ENCODE data around the gene UBN2.
"Not testable (repeated sequence)": the region's sequence is repeated elsewhere in the genome, so short reads cannot be mapped to it uniquely, and the experiment has no call there.

The UBN2 gene

GRCh38 chr7:139299296-139299695, 68.3 kb downstream of the UBN2 start:
- no peak for DNase-seq

DNA sequence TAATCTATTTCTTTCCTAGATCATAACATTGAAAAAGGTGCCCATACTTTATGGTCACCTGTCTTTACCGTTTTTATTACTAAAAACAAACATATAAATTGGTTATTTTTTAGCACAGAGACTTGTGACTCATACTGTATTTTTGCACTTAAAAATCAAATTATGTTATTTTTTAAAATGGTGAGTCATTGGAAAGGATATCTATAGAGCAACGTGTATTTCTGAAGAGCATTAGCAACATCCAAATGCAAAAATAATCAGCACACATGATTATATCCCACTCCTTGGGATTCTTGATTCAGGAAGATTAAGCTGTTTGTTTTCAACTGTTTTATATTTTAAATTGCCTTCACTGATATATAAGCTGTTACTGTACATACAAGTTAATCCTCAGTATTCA, 69.4 kb downstream of the UBN2 start:
- DNase-seq, result no peak

DNA sequence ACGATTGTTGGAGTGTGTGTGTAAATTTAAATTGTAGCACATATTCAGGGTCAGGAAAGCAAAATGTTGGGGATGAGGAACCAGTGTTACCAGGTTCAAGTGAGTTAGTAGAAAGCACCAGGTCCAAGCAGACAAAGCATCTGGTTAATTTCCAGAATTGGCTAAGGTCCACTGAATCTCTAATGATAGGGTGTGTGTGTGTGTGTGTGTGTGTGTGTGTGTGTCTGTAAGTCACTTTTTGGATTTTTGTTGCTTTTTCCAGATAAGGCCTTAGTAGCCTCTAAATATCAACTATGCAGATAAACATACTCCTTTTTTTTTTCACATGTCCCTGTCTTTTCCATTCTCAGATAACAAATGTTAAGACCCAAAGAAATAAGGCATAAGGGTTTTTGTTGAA, 73.5 kb downstream of the UBN2 start:
- DNase-seq, result no peak

DNA sequence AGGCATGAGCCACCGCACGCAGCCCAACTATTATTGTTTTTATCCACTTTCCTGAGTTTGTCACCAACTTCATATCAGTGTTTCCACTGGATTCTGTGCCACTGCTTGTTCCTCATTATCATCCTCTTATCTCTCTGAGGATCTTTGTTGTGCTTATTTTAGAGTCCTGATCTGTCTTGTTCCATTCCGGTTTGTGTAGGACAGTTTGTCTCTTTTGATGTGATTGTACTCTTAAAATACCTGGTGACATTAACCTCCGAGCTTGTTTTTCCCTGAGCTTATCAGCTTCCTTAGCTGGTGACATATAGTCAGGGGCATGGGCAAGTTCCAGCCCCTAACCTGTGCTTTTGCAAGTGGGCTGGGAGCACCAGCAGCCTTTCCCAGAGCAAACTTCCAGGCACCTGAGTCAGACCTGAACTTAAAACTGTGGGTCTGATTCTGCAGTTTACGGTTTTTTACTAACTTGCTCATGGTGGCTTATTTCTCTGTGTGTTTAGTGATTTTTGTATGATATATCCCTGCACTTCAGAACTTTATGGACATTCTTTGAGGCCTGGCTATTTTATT, 87.0 kb downstream of the UBN2 start:
- DNase-seq, result no peak

- no peak for DNase-seq
Observed at GRCh38 chr7:139321071-139321745, 90.2 kb downstream of the UBN2 start.

DNA sequence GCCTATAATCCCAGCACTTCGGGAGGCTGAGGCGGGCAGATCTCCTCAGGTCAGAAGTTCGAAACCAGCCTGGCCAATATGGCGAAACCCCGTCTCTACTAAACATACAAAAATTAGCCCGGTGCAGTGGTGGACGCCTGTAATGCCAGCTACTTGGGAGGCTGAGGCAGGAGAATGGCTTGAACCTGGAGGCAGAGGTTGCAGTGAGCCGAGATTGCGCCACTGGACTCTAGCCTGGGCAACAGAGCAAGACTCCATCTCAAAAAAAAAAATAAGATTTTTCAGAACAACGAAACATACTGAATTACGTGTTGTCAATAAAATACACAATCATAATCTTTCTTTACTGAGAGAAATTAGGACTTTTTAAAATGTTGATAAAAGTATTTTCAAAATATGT, 93.7 kb downstream of the UBN2 start:
- DNase-seq, result not testable (repeated sequence)

DNA sequence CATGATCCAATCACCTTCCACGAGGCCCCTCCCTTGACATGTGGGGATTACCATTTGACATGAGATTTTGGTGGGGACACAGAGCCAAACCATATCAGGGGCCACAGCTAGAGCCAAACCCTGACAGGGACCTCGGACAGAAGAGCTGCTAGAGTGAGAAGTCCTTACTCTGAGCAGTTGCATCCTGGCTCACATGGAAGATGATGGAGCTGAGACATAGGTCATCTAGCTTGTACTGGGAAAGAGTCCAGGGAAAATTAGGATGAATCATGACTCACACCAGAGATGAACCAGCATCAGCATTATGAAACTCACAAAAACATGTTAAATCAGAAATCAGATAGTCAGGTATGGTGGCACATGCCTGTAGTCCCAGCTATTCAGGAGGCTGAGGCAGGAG, 97.3 kb downstream of the UBN2 start:
- DNase-seq, result no peak

DNA sequence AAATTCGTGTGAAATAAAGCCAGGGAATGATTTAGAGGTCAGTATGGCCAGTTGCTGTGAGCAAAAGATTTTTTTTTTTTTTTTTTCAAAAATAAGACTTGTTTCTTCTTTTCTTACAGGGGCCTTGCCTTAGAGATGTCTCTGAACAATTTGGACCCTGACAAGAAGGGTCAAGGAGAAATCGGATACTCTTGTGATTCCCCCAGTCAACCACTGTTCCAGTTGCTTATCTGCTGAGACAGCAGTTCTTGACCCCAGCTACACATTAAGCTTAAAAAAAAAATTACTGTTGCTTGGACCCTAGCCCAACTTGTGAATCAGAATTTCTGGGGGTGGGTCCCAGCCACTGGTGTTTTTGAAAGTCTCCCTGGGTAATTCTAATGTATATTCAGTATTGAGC, 98.1 kb downstream of the UBN2 start:
- DNase-seq, result no peak

DNA sequence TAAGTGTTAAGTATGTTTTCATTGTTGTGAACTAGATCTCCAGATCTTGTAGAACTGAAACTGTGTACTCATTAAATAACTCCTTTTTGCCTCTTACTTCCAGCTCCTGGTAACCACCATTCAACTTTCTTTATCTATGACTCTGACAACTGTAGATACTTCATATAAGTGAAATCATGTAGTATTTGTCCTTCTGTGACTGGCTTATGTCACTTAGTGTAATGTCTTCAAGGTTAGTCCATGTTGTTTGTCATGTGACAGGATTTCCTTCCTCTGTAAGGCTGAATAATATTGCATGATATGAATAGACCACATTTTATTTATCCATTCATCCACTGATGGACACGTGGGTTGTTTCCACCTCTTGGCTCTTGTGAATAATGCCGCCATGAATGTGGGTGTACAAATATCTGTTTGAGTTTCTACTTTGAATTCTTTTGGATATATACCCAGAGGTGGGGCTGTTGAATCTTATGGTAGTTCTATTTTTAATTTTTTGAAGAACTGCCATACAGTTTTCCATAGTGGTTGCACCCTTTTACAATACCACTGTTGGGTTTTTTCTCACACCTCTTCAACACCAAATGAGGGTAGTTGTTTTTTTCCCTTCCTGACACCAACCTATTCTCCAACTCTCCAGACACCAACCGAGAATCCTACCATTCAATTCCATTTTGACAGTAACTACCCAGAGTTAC, 99.4 kb downstream of the UBN2 start:
- DNase-seq, result no peak

DNA sequence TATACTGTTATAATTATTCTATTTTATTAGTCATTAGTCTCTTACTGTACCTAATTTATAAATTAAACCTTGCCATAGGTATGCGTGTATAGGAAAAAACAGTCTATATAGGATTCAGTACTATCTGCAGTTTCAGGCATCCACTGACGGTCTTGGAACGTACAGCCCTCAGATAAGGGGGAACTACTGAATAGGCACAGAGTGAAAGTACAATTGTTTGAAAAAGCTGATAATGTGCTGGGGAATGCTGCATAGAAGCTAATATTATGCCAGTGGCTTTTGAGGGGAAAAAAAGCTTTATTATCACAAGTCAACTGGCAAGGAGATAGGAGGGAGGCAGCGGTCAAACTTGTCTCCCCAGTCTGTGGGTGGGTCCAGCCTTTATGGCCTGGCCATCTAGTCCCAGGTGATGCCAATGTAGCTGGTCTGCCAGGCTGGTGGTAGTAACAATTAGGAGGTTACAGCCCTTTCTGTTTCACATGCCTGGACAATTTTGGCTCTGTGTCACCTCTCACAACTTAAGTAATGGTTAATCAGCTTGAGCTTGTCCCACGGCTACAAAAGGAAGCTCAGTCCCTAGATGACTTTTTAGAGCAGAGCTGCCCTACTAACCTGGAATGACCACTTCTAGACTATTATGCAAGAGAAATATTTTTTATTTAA, 101.8 kb downstream of the UBN2 start:
- no peak for DNase-seq

- not testable (repeated sequence) for DNase-seq
Observed at GRCh38 chr7:139333443-139333842, 102.4 kb downstream of the UBN2 start.

DNA sequence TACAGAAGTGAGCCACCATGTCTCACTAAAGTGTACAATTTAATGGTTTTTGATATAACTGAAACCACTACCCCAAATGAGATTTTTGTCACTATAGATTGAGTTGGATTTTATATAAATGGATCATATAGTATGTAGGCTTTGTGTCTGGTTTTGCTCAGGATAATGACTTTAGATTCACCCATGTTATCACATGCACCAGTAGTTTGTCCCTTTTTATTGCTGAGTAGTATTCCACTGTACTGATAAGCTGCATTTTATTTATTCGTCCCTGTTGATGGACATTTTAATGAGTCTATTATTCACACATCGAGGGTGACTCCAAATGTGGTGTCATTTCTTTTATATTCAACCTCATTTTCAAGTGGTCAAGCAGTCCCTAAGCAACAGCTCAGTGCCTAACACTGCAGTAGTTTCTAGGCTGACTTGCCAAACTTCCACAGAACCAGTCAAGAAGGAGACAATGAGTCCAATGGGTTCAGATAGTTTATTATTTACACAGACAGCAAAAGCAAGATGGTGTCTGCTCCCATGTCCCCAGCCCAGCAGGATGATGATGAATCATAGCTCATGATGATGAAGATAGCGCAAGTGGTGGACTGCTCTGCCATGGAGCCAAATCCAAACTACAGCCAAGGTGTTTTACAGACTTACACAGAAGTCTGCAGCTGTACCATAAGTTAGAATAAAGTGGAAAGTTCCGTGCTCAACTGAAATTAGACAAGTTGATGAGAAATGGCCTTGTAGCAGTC, 103.5 kb downstream of the UBN2 start:
- no peak for DNase-seq

- no peak for DNase-seq
Observed at GRCh38 chr7:139339025-139339424, 108.0 kb downstream of the UBN2 start.

DNA sequence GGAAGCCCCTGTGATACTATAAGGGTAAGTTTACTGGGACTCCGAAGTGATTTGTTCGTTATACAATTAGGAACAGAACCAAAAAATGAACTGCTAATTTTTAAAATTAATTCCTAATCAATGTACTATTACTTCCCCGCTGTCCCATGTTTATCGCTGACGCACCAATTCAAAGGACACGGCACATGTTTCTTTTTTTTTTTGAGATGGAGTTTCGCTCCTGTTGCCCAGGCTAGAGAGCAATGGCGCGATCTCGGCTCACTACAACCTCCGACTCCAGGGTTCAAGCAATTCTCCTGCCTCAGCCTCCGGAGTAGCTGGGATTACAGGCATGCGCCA, 108.6 kb downstream of the UBN2 start:
- no peak for DNase-seq

DNA sequence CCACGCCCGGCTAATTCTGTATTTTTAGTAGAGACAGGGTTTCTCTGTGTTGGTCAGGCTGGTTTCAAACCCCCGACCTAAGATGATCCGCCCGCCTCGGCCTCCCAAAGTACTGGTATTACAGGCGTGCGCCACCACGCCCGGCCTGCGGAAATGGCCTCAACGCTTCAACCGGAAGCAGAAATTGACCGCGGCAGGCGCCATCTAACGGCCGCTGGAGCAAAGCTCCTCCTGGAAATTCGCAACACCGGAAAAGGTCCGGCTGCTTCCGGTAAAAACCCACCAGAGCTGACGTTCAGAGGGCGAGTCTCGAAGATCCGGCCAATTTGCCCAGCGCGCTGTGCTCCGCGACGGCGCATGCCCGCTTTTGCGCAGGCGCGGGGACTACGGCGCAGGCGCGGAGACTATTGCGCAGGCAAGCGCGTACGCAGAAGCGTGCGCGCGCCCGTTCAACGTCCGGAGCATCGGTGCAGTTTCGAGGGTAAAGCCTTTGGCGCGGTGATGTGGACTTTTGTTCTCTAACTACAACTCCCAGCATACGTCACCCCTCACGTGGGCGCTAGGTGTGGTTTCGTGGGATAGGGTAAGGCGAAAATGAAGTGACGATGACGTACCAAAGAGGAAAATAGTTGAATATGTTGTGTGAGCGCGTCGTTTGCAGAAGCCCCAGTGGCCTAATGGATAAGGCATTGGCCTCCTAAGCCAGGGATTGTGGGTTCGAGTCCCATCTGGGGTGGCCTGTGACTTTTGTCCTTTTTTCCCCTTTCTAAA, 109.2 kb downstream of the UBN2 start:
- DNase-seq, result peak; percentile 88 to 95 (median 92)

GRCh38 chr7:139340808-139341057, 109.7 kb downstream of the UBN2 start:
- no peak for DNase-seq

DNA sequence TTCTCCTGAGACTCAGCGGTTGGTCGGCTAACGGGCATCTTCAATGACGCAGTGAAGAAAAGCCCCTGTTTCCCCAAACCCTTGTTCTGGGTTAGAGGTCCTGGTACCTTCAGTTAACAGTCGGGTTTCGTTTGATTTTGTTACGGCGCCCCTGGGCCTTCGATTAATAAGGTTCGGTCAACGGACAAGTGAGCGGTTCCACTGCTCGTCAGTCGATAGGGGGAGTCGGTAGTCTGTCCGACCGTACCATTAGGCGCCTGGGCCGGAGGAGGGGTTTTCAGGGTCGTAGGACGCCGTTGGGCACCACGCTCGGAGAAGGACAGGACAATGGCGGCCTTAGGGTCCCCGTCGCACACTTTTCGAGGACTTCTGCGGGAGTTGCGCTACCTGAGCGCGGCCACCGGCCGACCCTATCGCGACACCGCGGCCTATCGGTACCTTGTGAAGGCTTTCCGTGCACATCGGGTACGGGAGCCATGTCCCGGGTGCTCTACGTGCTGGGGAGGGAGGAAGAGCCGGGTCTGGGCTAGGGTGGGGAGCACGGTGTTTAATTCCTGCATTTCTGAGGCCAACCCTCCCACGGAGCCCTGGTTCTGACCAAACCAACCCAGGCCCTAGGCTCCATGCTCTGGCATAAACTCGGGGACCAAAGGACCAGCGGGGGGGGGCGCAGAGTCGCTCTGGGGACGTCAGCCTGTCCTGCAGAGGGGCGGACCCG, 110.2 kb downstream of the UBN2 start, which contains the start of gene FMC1:
FMC1 (plus strand) TSS at position 280 of the 718 bp plus-strand sequence; CDS start at position 328, 48 bp downstream.
- peak; percentile 66 to 79 (median 75) for DNase-seq

DNA sequence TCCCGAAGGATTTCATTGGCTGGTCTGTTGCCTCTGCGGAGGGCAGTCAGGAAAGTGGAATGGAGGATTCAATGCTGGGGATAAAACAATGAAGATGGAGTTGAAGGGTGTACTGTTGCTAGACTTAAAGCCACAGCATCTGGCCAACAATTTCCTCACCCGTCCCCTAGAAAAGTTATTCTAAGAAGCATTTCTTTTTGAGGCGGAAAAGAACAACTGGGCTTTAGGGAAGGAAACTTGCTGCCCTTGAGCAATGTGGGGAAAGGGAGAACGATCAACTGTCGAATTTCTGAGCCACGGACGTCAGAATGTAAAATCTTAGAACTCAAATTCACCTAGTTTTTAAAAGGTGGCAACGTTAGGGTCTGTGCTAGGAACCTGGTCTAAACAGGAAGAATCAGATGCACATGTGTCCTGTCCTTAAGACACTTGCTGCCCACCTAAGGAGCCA, 110.8 kb downstream of the UBN2 start:
- no peak for DNase-seq

DNA sequence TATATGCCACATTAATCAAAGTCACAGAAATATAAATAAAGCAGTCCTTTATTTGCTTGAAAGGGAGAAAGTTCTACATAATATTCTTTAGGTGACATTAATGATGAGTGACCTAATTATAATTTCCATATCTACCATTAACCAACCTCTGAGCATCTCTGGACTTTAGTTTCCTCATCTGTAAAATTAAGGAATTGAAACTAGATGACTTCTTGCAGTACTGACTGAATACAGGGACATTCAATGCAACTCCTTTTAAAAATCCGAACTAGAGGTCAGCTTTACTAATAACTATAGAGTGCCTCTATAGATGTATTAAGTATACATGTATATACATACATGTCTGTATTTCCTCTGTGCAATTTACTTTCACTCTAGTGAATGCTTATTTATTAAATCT, 114.0 kb downstream of the UBN2 start:
- no peak for DNase-seq

- no peak for DNase-seq
Observed at GRCh38 chr7:139351027-139351426, 120.0 kb downstream of the UBN2 start.

GRCh38 chr7:139354729-139355128, 123.7 kb downstream of the UBN2 start:
- DNase-seq, result no peak

GRCh38 chr7:139355320-139355719, 124.3 kb downstream of the UBN2 start:
- DNase-seq, result no peak
